GM10248 (cell line): ENCODE data around the gene LMF1.

Experiments used
- CTCF ChIA-PET: fragments of 300-600 bp; sonication (Branson Sonifier 250); formaldehyde crosslinking; extraction: SDS; loops from one replicate; lab custom pipeline; 2021; ENCODE audit warnings: antibody characterized with exemption; lab: Yijun Ruan, JAX
- POLR2A ChIA-PET: fragments of 350-650 bp; sonication (Branson Sonifier 250); formaldehyde crosslinking; extraction: SDS; loops from one replicate; lab custom pipeline; 2020; ENCODE audit warnings: antibody characterized with exemption; lab: Yijun Ruan, JAX
- DNase-seq: peaks from one replicate; pipeline ENCODE4 v3.0.0; 2012; ENCODE audit errors: extremely low spot score
- TF ChIP-seq, protein P1 (sequence below): IDR thresholded peaks from 2 replicates; pipeline ENCODE4 v1.5.1; 2012; ENCODE audit warnings: mild to moderate bottlenecking, low read depth; ENCODE audit errors: extremely low read depth, missing control alignments, control extremely low read depth

LMF1 gene

DNA sequence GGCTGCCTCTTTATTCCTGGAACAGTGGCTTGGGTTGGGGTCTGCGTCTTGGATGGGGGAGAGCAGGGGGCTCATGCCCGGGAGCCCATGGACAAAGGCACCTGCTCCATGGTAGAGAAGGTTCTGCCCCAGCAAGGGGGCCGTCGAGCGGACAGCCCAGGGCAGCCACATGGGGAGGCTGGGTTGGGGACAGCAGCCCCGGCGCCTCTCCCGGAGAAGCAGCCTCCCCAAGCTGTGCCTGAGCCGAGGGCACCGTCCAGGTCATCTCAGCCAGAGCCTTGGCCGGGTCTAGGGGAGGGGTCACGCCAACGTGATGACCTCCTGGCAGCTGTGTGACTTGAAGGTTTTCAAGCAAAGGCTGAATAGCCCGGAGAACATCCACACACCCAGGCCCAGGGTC, 137.4 kb downstream of the LMF1 start:
- ChIA-PET POLR2A (no interaction called here), CTCF (no interaction called here)
- TF ChIP-seq, protein P1, sequence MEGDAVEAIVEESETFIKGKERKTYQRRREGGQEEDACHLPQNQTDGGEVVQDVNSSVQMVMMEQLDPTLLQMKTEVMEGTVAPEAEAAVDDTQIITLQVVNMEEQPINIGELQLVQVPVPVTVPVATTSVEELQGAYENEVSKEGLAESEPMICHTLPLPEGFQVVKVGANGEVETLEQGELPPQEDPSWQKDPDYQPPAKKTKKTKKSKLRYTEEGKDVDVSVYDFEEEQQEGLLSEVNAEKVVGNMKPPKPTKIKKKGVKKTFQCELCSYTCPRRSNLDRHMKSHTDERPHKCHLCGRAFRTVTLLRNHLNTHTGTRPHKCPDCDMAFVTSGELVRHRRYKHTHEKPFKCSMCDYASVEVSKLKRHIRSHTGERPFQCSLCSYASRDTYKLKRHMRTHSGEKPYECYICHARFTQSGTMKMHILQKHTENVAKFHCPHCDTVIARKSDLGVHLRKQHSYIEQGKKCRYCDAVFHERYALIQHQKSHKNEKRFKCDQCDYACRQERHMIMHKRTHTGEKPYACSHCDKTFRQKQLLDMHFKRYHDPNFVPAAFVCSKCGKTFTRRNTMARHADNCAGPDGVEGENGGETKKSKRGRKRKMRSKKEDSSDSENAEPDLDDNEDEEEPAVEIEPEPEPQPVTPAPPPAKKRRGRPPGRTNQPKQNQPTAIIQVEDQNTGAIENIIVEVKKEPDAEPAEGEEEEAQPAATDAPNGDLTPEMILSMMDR, result no peak
- no peak for DNase-seq

GRCh38 chr16:832652-833336, 138.0 kb downstream of the LMF1 start:
- TF ChIP-seq, protein P1, result no peak
- ChIA-PET CTCF (no interaction called here), POLR2A (no interaction called here)
- DNase-seq, result no peak

GRCh38 chr16:831571-832413, 139.0 kb downstream of the LMF1 start:
- TF ChIP-seq, protein P1, result no peak
- DNase-seq, result no peak
- POLR2A ChIA-PET, result no interaction called here
- CTCF ChIA-PET, result no interaction called here

GRCh38 chr16:830871-831570, 139.8 kb downstream of the LMF1 start:
- DNase-seq, result no peak
- TF ChIP-seq, protein P1, result no peak
- POLR2A ChIA-PET, result no interaction called here
- CTCF ChIA-PET, result no interaction called here

DNA sequence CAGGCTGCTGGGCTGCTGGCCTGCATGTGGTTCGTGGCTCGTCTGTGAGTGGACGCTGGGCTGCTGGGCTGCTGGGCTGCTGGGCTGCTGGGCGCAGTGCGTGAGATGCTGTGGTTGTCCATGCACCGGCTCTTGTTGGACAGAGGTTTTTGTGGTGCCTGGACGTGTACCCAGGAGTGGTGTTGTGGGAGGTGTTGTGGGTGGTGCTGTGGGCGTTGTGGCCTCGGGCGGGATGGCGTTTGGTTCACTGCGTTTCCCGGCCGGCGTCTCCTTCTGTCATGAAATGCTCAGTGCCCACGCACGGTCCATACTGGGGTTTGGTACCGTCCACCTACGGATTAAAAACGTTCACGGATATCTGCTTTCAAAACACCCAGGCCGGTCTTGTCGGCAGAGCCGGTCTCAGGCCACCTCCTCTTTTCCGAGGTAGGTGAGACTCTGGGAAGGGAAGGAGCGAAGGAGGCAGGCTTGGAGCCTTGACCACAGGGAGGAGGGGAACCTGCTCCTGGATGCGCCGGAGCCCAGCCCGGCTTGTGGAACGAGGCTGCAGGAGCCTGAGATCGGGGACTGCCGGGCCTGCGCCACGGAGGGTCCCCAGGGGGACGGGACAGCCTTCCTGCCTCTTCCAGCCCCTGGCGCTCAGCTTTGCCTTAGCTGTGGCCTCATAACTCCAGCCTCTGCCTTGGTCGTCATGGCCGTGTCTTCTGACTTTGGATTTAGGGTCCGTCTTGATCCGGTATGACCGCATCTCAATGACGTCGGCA, 140.5 kb downstream of the LMF1 start:
- ChIA-PET POLR2A (no interaction called here), CTCF (no interaction called here)
- DNase-seq, result no peak
- TF ChIP-seq, protein P1, result no peak

DNA sequence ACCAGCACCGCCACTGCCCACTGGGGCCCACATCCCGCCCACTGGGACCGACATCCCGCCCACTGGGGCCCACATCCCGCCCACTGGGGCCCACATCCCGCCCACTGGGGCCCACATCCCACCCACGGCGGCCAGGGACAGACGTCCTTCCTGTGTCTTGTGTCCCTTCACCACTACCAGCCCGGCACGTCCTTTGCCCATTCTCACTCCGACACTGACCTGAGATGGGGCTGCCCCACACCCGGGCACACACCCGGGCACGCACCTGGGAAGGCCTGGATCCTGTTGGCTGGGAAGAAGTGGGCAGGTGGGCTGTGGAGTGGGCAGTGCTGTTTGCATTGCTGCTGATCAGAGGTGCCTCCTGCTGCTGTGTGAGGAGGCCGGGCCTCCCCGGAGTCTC, 141.9 kb downstream of the LMF1 start:
- TF ChIP-seq, protein P1, result no peak
- ChIA-PET POLR2A (no interaction called here), CTCF (no interaction called here)
- no peak for DNase-seq
